ENCODE results near the gene RAD52. TPM values are rescaled to one million over a fixed set of nuclear protein-coding genes. Genes with fewer than 3 reads are reported as not detected.
A peak's percentile ranks its signal among the peaks of the same experiment; 100 is the strongest.

Gene RAD52
- total RNA-seq, 1 experiment from 2014 or later: 15.3 TPM

DNA sequence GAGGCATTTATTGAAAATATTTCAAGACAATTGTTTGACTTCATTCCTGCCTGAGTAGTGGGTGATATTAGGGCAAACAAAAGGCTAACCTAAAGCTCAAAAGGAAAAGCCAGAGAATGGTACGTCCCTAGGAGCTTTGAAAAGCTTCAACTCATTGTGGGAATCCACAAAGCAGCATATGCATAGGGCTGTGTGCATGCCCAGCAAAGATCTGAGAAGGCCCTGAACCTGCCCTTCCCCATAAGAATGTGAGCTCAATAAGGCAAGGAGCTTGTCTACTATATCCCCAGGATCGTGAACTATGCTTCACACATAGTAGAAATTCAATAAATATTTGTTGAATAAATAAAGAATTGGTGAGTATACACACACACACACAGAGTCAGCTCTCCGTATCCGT, 19.1 kb upstream of the RAD52 start:
- no peak overlapping the region for H3T11ph ChIP-seq (ENCODE audit: low read length)
- no peak overlapping the region for H3K4me3 Mint-ChIP-seq
- no peak overlapping the region for H2BK15ac ChIP-seq (ENCODE audit: low read depth, low read length)
- H2AFZ ChIP-seq (ENCODE audit: low read length): no peak overlapping the region
- WGBS (ENCODE audit: extremely low coverage, insufficient read length, low lambda C conversion rate): no CpG with 5 or more reads among the region's 4 CpGs
- no peak for DNase-seq
- H3K4me1 Mint-ChIP-seq: peaks cover 17 to 18% of the 10 kb centered on the region in 2 experiments
- TF ChIP-seq, protein P1, sequence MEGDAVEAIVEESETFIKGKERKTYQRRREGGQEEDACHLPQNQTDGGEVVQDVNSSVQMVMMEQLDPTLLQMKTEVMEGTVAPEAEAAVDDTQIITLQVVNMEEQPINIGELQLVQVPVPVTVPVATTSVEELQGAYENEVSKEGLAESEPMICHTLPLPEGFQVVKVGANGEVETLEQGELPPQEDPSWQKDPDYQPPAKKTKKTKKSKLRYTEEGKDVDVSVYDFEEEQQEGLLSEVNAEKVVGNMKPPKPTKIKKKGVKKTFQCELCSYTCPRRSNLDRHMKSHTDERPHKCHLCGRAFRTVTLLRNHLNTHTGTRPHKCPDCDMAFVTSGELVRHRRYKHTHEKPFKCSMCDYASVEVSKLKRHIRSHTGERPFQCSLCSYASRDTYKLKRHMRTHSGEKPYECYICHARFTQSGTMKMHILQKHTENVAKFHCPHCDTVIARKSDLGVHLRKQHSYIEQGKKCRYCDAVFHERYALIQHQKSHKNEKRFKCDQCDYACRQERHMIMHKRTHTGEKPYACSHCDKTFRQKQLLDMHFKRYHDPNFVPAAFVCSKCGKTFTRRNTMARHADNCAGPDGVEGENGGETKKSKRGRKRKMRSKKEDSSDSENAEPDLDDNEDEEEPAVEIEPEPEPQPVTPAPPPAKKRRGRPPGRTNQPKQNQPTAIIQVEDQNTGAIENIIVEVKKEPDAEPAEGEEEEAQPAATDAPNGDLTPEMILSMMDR (conservative IDR thresholded peaks at IDR 0.05): no peak
- no peaks in the 10 kb centered on the region for H3K23me2 ChIP-seq (ENCODE audit: insufficient read length, low read depth, low read length, poor library complexity, severe bottlenecking)
- H3K79me2 ChIP-seq (ENCODE audit: insufficient read depth, low read length): no peaks in the 10 kb centered on the region
- H3K27me3 ChIP-seq (ENCODE audit: insufficient read depth, low read length): no peaks in the 10 kb centered on the region
- no peak overlapping the region for H2AK5ac ChIP-seq (ENCODE audit: insufficient read length, low read length)
- H3K27ac ChIP-seq (ENCODE audit: insufficient read length, low read depth, low read length): no peak overlapping the region
- H3K23ac ChIP-seq (ENCODE audit: insufficient read length, low read depth, low read length): no peak overlapping the region
- H3K36me3 Mint-ChIP-seq (ENCODE audit: insufficient read depth in 1 of 3, low read depth in 3 of 3): no peaks in the 10 kb centered on the region; a peak in 1 of 7 replicates
- H3K14ac ChIP-seq (ENCODE audit: insufficient read depth, low read length): no peak overlapping the region
- H3K9me3 ChIP-seq (ENCODE audit: control insufficient read depth, low read depth, low read length): no peaks in the 10 kb centered on the region
- no peak overlapping the region for H2BK20ac ChIP-seq (ENCODE audit: low read depth, low read length, poor library complexity, severe bottlenecking)
- H3K4ac ChIP-seq (ENCODE audit: low read depth, low read length): no peak overlapping the region
- no peaks in the 10 kb centered on the region for H3K4me1 ChIP-seq (ENCODE audit: insufficient read depth, low read length)
- no peak overlapping the region for H2BK12ac ChIP-seq (ENCODE audit: insufficient read length, low read depth, low read length)
- no peak overlapping the region for H3K18ac ChIP-seq (ENCODE audit: insufficient read length, low read depth, low read length)
- H4K91ac ChIP-seq (ENCODE audit: insufficient read length, low read depth, low read length): no peak overlapping the region
- H4K20me1 ChIP-seq (ENCODE audit: control insufficient read depth, insufficient read depth, insufficient read length): no peaks in the 10 kb centered on the region
- no peak overlapping the region for H3K4me2 ChIP-seq (ENCODE audit: insufficient read depth, insufficient read length, low read length)
- peak overlapping the region; percentile 7 for H3K9ac ChIP-seq (ENCODE audit: extremely low read depth, insufficient read length, low read length)
- H2BK120ac ChIP-seq (ENCODE audit: low read depth, low read length, poor library complexity, severe bottlenecking): no peak overlapping the region
- no peak overlapping the region for H4K5ac ChIP-seq (ENCODE audit: insufficient read length, low read depth, low read length)
- H3K27me3 Mint-ChIP-seq (ENCODE audit: low read depth): no peaks in the 10 kb centered on the region; the same call in 1 of the 2 replicates
- H2BK5ac ChIP-seq (ENCODE audit: insufficient read length, low read length): no peak overlapping the region
- no peak overlapping the region for H3K56ac ChIP-seq (ENCODE audit: insufficient read length, low read depth, low read length)
- H3K9me3 Mint-ChIP-seq: peaks cover 0 to 6% of the 10 kb centered on the region in 2 experiments; a peak in 2 of 5 replicates
- H4K8ac ChIP-seq (replicated peaks; ENCODE audit: insufficient read length, low read depth, low read length): no peak overlapping the region
- no peak overlapping the region for H3K27ac Mint-ChIP-seq
- no peaks in the 10 kb centered on the region for H3K79me1 ChIP-seq (ENCODE audit: insufficient read depth, low read depth, low read length, poor library complexity, severe bottlenecking)
